Activated T-cell treated with anti-CD3 and anti-CD28 coated beads, Interleukin-2, amount 50 U/mL, for 72 hours (primary cell): Measurements from ENCODE around the gene YIPF7. TPM values are rescaled to one million over a fixed set of nuclear protein-coding genes. Genes with fewer than 3 reads are reported as not detected.

ENCODE experiments used
- total RNA-seq, 2 donors: library from RNA; stranded (reverse); gene quantifications; one replicate each; pipeline ENCODE4 v1.2.3, GENCODE V29; 2022

The YIPF7 gene
- total RNA-seq, 2 donors from 2014 or later, result not detected

Other genes with a start within 250 kb of the YIPF7 start
- not detected for gene KCTD8, start 202.8 kb downstream of the YIPF7 start, total RNA-seq
- 10 to 100 TPM; 26.0 to 35.6 TPM for gene GUF1, start 26.8 kb upstream of the YIPF7 start, total RNA-seq
- gene GNPDA2, start 74.9 kb upstream of the YIPF7 start, total RNA-seq, result 10 to 100 TPM; 14.0 to 15.4 TPM